Measurements from ENCODE around the gene DTWD2.

DNA sequence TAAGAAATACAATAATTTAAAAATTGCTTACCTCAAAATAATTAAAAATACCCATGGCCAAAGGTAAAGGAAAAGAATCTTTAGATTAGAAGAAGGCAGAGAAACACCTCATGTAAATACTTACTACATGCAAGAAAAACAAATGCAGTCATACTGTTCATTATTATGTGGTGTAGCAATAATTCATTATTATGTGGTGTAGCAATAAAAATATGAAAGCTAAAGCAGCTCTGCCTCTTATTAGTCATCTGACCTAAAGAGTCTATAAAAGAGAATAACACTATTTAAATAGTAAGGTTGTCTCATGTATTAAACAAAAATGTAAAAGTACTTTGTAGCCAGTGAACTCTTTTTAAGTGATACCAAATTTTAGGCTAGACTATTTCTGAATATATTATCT lies 6.6 kb downstream of the DTWD2 start:
- TF ChIP-seq POLR2AphosphoS5 (IDR thresholded peaks at IDR 0.05; ENCODE audit: low read depth, low read length) (no peak), RAD21 (IDR thresholded peaks at IDR 0.05; ENCODE audit: low read length) (no peak), NRF1 (IDR thresholded peaks at IDR 0.05; ENCODE audit: low read depth, low read length) (no peak), CHD2 (IDR thresholded peaks at IDR 0.05; ENCODE audit: low read length, partially characterized antibody) (no peak), FOXM1 (IDR thresholded peaks at IDR 0.05; ENCODE audit: low read depth) (no peak)
- TF ChIP-seq, protein P1, sequence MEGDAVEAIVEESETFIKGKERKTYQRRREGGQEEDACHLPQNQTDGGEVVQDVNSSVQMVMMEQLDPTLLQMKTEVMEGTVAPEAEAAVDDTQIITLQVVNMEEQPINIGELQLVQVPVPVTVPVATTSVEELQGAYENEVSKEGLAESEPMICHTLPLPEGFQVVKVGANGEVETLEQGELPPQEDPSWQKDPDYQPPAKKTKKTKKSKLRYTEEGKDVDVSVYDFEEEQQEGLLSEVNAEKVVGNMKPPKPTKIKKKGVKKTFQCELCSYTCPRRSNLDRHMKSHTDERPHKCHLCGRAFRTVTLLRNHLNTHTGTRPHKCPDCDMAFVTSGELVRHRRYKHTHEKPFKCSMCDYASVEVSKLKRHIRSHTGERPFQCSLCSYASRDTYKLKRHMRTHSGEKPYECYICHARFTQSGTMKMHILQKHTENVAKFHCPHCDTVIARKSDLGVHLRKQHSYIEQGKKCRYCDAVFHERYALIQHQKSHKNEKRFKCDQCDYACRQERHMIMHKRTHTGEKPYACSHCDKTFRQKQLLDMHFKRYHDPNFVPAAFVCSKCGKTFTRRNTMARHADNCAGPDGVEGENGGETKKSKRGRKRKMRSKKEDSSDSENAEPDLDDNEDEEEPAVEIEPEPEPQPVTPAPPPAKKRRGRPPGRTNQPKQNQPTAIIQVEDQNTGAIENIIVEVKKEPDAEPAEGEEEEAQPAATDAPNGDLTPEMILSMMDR (IDR thresholded peaks at IDR 0.05) = no peak
- TF ChIP-seq, protein P2, sequence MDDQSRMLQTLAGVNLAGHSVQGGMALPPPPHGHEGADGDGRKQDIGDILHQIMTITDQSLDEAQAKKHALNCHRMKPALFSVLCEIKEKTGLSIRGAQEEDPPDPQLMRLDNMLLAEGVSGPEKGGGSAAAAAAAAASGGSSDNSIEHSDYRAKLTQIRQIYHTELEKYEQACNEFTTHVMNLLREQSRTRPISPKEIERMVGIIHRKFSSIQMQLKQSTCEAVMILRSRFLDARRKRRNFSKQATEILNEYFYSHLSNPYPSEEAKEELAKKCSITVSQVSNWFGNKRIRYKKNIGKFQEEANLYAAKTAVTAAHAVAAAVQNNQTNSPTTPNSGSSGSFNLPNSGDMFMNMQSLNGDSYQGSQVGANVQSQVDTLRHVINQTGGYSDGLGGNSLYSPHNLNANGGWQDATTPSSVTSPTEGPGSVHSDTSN (IDR thresholded peaks at IDR 0.05) = no peak
- TF ChIP-seq, protein P3, sequence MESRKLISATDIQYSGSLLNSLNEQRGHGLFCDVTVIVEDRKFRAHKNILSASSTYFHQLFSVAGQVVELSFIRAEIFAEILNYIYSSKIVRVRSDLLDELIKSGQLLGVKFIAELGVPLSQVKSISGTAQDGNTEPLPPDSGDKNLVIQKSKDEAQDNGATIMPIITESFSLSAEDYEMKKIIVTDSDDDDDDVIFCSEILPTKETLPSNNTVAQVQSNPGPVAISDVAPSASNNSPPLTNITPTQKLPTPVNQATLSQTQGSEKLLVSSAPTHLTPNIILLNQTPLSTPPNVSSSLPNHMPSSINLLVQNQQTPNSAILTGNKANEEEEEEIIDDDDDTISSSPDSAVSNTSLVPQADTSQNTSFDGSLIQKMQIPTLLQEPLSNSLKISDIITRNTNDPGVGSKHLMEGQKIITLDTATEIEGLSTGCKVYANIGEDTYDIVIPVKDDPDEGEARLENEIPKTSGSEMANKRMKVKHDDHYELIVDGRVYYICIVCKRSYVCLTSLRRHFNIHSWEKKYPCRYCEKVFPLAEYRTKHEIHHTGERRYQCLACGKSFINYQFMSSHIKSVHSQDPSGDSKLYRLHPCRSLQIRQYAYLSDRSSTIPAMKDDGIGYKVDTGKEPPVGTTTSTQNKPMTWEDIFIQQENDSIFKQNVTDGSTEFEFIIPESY (IDR thresholded peaks at IDR 0.05; ENCODE audit: borderline replicate concordance, low read depth) = no peak
- TF ChIP-seq, protein P4, sequence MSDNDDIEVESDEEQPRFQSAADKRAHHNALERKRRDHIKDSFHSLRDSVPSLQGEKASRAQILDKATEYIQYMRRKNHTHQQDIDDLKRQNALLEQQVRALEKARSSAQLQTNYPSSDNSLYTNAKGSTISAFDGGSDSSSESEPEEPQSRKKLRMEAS (IDR thresholded peaks at IDR 0.05; ENCODE audit: low read depth) = no peak
- TF ChIP-seq, protein P5, sequence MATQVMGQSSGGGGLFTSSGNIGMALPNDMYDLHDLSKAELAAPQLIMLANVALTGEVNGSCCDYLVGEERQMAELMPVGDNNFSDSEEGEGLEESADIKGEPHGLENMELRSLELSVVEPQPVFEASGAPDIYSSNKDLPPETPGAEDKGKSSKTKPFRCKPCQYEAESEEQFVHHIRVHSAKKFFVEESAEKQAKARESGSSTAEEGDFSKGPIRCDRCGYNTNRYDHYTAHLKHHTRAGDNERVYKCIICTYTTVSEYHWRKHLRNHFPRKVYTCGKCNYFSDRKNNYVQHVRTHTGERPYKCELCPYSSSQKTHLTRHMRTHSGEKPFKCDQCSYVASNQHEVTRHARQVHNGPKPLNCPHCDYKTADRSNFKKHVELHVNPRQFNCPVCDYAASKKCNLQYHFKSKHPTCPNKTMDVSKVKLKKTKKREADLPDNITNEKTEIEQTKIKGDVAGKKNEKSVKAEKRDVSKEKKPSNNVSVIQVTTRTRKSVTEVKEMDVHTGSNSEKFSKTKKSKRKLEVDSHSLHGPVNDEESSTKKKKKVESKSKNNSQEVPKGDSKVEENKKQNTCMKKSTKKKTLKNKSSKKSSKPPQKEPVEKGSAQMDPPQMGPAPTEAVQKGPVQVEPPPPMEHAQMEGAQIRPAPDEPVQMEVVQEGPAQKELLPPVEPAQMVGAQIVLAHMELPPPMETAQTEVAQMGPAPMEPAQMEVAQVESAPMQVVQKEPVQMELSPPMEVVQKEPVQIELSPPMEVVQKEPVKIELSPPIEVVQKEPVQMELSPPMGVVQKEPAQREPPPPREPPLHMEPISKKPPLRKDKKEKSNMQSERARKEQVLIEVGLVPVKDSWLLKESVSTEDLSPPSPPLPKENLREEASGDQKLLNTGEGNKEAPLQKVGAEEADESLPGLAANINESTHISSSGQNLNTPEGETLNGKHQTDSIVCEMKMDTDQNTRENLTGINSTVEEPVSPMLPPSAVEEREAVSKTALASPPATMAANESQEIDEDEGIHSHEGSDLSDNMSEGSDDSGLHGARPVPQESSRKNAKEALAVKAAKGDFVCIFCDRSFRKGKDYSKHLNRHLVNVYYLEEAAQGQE (IDR thresholded peaks at IDR 0.05; ENCODE audit: low read depth, low read length) = no peak

Measured in SK-N-SH (cell line).